ENCODE results near the gene TENM3.
"Not testable (repeated sequence)": the region's sequence is repeated elsewhere in the genome, so short reads cannot be mapped to it uniquely, and the experiment has no call there.

TENM3 gene

GRCh38 chr4:182344968-182345367 lies 101.8 kb downstream of the TENM3 start:
- no peak for DNase-seq

- DNase-seq, result no peak
These were observed 103.0 kb downstream of the TENM3 start for GRCh38 chr4:182346250-182346649.

DNA sequence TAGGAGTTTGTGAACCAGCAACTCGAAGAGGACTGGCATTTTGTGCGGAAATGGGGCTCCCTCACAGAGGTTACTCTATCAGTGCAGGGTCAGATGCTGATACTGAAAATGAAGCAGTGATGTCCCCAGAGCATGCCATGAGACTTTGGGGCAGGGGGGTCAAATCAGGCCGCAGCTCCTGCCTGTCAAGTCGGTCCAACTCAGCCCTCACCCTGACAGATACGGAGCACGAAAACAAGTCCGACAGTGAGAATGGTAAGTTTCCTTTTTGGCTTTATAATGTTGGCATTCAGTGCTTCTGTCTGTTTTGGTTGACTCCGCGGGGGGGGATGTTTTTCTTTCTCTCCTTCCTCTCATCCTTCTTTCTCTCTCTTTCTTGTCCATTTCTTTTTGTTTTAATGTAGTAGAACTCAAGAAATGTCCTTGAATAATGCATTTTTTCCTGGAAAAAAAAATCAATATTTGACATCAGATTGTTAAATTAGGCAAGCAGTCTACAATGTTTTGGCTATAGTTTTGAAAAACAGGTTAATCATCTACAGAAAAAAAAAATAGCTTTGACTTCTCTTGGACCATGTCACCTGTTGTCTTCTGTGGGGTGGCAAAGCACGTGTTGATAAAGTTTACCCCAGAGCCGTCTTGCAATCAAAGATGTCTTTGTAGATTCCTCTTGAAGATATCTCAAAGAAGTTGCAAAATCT lies 103.6 kb downstream of the TENM3 start:
- DNase-seq, result no peak

DNA sequence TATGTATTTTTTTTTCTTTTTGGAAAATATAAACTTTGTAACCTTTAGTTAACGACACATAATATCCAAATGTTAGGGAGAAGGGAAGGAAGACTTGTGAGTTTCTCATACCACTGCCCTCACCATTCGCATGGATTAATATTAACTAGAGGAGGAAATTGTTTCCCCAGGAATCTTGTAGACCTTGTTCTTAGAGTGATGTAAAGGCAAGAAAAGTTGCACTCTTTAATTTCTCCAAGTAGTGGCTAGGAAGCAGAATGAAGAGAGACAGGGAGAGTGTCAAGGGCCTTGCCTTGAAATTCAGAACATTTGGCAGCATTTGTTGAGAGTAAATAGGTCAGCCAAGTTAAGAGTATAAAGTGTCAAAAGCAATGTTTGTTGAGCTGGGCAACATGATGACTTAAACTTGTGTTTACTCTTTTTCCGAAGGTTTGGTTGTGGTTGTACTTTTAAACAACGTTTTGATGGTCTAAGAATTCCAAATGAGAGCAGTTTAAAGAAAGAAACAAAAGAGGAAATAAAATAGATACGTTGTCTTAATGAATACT lies 105.7 kb downstream of the TENM3 start:
- no peak for DNase-seq

- no peak for DNase-seq
These were observed 106.8 kb downstream of the TENM3 start for GRCh38 chr4:182350041-182350440.

- no peak for DNase-seq
These were observed 108.3 kb downstream of the TENM3 start for GRCh38 chr4:182351485-182351884.

GRCh38 chr4:182354106-182354505 lies 110.9 kb downstream of the TENM3 start:
- DNase-seq, result no peak

- no peak for DNase-seq
These were observed 111.7 kb downstream of the TENM3 start for GRCh38 chr4:182354867-182355266.

DNA sequence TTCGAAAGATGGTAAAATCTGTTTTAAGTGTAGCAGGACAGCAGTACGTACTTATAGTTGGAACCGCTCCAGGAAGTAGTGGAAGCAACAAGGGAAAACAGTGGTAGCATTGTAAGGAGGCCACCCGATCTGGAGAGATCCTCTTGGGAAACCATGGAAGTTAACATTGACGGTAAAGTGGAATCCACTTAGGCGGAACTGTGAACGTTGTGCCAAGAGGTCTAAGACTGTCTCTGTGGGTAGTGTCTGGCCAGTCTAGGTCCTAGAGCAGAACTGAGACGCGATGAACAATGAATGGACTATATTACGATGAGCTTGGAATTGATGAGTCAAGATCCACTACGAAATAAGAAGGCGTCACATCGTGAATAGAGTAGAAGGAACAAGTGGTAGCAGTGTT lies 124.0 kb downstream of the TENM3 start:
- DNase-seq, result no peak

- no peak for DNase-seq
These were observed 126.0 kb downstream of the TENM3 start for GRCh38 chr4:182369211-182369610.

DNA sequence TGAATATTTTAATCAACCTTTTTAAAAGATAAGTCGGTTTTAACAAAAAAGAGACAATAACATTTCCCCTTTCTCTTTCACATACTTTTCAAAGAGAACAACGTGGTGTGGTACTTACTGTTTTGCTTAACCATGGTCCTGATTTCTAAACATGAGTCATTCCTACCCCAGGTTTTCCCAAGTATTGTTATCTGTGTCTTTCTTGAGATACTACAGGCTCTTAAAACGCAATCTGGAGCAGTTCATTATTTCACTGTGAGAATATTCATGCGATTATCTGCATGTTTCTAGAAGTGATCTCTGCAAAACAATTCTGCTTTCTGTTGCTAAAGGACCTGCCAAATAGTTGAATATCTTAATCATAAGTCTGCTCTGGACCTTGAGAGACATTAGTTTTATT lies 127.3 kb downstream of the TENM3 start:
- no peak for DNase-seq

DNA sequence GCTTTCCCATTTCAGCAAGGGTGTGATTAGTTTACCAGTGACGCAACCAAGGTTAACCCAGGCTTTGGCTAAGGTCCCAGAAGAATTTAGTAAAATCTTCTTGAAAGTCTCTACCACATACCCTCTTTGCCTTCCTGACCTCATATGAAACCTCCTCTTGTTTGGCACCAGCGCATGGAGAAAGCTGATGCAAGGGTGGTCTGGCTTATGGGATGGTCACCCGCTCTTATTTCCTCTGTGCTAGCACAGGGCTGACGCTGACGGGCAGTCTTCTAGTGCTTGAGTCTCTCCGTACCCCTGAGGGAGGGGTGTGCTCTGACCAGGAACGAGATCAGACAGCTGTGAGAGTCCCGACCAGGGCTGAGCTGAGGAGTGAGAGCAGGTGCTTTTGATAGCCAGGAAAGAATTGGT lies 137.6 kb downstream of the TENM3 start:
- DNase-seq, result no peak

DNA sequence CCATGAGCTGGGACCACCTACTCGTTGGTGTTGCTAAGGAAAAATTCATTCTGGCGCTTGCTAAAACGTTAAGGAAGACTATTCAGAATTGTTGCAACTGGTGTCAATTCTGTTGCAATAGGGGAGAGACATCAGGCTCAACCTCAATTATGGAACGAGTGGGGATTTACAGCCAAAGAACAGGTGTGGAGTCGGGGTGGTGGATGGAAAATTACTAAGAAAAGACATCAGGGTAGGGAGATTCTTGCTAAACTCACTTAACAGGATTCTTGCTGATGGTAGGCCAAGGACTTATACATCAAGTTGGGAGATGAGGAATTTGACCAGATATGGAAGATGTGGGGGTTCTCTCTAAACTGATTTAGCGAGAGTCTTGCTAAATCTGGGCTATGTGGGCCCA lies 139.7 kb downstream of the TENM3 start:
- no peak for DNase-seq

GRCh38 chr4:182384631-182385091 lies 141.5 kb downstream of the TENM3 start:
- no peak for DNase-seq

- DNase-seq, result no peak
These were observed 142.7 kb downstream of the TENM3 start for GRCh38 chr4:182385897-182386296.

GRCh38 chr4:182386576-182386975 lies 143.4 kb downstream of the TENM3 start:
- DNase-seq, result not testable (repeated sequence)

DNA sequence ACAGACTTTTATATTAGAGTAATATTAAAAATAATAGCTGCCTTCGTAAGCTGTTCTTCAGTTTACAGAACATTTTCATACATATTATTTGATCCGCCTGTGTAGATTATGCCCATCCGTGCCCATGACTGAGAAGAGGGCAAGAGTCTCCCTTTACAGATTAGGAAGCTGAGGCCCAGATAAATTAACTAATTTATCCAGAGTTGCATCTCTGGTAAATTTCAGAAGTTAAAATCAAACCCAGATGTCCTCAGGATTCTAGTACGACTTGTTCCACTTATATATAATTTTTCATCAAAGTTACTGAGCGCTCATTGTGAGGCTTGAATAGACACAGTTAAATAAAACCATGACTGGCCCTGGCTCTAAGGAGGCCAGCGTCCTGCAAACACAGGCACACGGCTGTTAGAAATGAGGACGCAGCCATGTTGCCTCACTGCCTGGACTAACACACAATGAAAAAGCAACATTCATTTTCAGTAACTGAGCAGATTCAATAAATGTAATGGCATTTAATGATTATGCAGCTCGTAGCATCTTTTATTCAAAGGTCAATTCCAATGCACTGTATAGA lies 148.0 kb downstream of the TENM3 start:
- no peak for DNase-seq

GRCh38 chr4:182394181-182394580 lies 151.0 kb downstream of the TENM3 start:
- no peak for DNase-seq

DNA sequence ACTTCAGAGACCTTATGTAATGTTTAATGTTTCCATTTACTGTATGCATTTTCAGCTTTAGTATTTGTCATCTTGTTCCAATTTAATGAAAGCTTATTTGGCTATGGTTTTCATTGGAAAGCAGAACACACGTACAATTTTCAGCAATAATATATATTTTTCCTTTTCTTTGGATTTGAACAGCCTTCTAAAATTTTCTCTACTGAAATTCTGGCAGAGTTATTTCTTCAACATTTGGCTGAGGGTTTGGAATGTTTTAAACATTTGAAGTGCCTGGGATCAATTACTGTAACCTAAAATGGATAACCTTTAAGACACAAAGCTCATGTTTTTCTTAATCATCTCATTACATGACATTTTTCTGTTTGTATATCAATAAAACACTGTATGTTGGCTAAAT lies 156.9 kb downstream of the TENM3 start:
- DNase-seq, result no peak

- no peak for DNase-seq
These were observed 157.6 kb downstream of the TENM3 start for GRCh38 chr4:182400790-182401189.

DNA sequence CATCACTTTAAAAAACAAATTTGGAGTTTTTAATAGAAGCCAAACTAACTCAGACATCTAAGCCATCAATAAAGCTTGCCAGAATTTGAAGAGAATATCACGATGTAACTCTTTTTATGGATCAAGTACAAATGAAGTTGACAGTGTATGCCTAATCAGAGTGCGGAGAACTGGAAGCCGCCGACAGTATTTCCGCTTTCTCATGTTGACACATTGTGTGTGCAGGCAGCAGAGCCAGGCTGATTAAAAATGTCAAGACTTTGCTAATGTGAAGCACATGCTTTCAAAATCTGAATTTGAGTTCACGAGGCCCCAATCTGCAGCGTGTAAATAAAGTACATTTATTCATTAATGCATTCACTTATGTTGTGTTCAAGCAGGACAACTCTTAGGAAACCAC lies 161.2 kb downstream of the TENM3 start:
- DNase-seq, result no peak

- no peak for DNase-seq
These were observed 161.9 kb downstream of the TENM3 start for GRCh38 chr4:182405087-182405486.

DNA sequence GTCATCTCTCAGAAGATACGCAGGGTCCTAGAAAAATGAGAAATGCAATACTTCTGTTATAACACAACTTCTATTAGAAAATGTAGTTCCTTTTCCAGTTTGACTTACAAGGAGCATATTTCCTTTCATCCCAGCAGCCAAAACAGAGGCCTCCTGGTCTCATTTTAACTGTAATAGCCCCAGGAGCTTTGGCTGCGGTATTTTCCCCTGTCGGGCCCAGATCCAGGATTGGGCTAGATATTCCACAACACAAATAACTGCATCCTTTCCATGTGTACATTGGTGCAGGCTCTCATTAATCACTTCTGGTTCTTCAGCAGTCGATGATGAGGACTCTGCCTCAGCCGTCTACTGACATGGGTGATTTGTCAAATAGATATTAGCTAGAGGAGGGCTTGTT lies 166.1 kb downstream of the TENM3 start:
- DNase-seq, result no peak

GRCh38 chr4:182411391-182411790 lies 168.2 kb downstream of the TENM3 start:
- DNase-seq, result no peak

DNA sequence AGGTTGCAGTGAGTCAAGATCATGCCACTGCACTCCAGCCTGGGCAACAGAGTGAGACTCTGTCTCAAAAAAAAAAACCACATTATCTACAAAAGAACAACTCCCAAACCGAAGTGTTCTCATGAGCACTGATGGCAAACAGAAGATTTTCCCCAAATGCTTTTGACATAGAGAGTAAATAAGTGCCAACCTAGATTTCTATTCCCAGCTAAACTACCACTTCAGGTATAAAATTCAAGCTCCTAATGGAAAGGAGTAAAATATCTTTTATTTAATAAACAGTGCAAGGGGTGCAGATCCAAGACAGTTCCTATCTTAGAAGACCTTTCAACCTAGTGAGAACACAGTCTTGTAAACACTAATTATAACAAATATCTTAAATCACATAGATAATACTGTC lies 170.3 kb downstream of the TENM3 start:
- DNase-seq, result no peak

Measured in NCI-H1417 treated with DMSO at 0.1 percent for 48 hours (cell line).